Measurements from ENCODE around the gene CTIF.

Gene CTIF

GRCh38 chr18:48551100-48551499 is 12.3 kb downstream of the CTIF start:
- DNase-seq (ENCODE audit: low read depth, low spot score) = no peak

- DNase-seq (ENCODE audit: low read depth, low spot score) = no peak
Measured at GRCh38 chr18:48552130-48552529, 13.3 kb downstream of the CTIF start.

GRCh38 chr18:48553236-48553635 is 14.4 kb downstream of the CTIF start:
- no peak for DNase-seq (ENCODE audit: low read depth, low spot score)

GRCh38 chr18:48554610-48555400 is 16.0 kb downstream of the CTIF start:
- DNase-seq (ENCODE audit: low read depth, low spot score) = no peak

- no peak for DNase-seq (ENCODE audit: low read depth, low spot score)
Measured at GRCh38 chr18:48555465-48555995, 16.7 kb downstream of the CTIF start.

GRCh38 chr18:48557640-48558174 is 18.9 kb downstream of the CTIF start:
- no peak for DNase-seq (ENCODE audit: low read depth, low spot score)

GRCh38 chr18:48558248-48558647 is 19.4 kb downstream of the CTIF start:
- DNase-seq (ENCODE audit: low read depth, low spot score) = no peak

- no peak for DNase-seq (ENCODE audit: low read depth, low spot score)
Measured at GRCh38 chr18:48560491-48560890, 21.7 kb downstream of the CTIF start.

- no peak for DNase-seq (ENCODE audit: low read depth, low spot score)
Measured at GRCh38 chr18:48562075-48562474, 23.2 kb downstream of the CTIF start.

GRCh38 chr18:48563027-48563426 is 24.2 kb downstream of the CTIF start:
- no peak for DNase-seq (ENCODE audit: low read depth, low spot score)

GRCh38 chr18:48564139-48564538 is 25.3 kb downstream of the CTIF start:
- no peak for DNase-seq (ENCODE audit: low read depth, low spot score)

GRCh38 chr18:48565105-48565504 is 26.3 kb downstream of the CTIF start:
- DNase-seq (ENCODE audit: low read depth, low spot score) = no peak

- DNase-seq (ENCODE audit: low read depth, low spot score) = no peak
Measured at GRCh38 chr18:48566589-48566988, 27.8 kb downstream of the CTIF start.

- no peak for DNase-seq (ENCODE audit: low read depth, low spot score)
Measured at GRCh38 chr18:48567388-48567787, 28.6 kb downstream of the CTIF start.

GRCh38 chr18:48569139-48569914 is 30.5 kb downstream of the CTIF start:
- DNase-seq (ENCODE audit: low read depth, low spot score) = no peak

- no peak for DNase-seq (ENCODE audit: low read depth, low spot score)
Measured at GRCh38 chr18:48569915-48570264, 31.1 kb downstream of the CTIF start.

GRCh38 chr18:48570313-48570712 is 31.5 kb downstream of the CTIF start:
- no peak for DNase-seq (ENCODE audit: low read depth, low spot score)

- DNase-seq (ENCODE audit: low read depth, low spot score) = no peak
Measured at GRCh38 chr18:48571639-48572384, 33.0 kb downstream of the CTIF start.

GRCh38 chr18:48572402-48573126 is 33.7 kb downstream of the CTIF start:
- DNase-seq (ENCODE audit: low read depth, low spot score) = no peak

- DNase-seq (ENCODE audit: low read depth, low spot score) = no peak
Measured at GRCh38 chr18:48573632-48574283, 34.9 kb downstream of the CTIF start.

All from smooth muscle cell of the brain vasculature (primary cell).